Caco-2 (cell line): ENCODE measurements around the gene RCE1. TPM values are rescaled to one million over a fixed set of nuclear protein-coding genes. Genes with fewer than 3 reads are reported as not detected.

ENCODE experiments used
- BruUV-seq: library from RNA; stranded (reverse); fragments of 400-500 nt; replicated peaks from 2 replicates; lab custom pipeline; 2021; lab: Mats Ljungman, UMichigan
- CTCF ChIA-PET: fragments of 300-600 bp; sonication (Branson Sonifier 250); formaldehyde crosslinking; loops from one replicate; lab custom pipeline; 2022; ENCODE audit warnings: antibody characterized with exemption; lab: Charles Lee
- POLR2A ChIA-PET: fragments of 300-600 bp; sonication (Branson Sonifier 250); formaldehyde crosslinking; loops from one replicate; lab custom pipeline; 2022; ENCODE audit warnings: antibody characterized with exemption; lab: Charles Lee
- DNase-seq, 2 experiments: peaks; one replicate each; pipeline versions ENCODE4 v3.0.0 to v3.0.0-alpha.2; 2020 to 2022
- H3K27me3 ChIP-seq: replicated peaks from 2 replicates; pipeline ENCODE4 v1.6.0; 2011; ENCODE audit warnings: low read length; ENCODE audit not compliant: control insufficient read depth, insufficient read depth
- H3K36me3 ChIP-seq: 2 replicates; pipeline ENCODE4 v1.5.1; 2011; ENCODE audit warnings: low read length; ENCODE audit not compliant: control insufficient read depth, insufficient read depth
- H3K4me1 ChIP-seq: fragments of 250-450 bp; sonication (Bioruptor Pico); 2 replicates; pipeline ENCODE4 v1.5.1; 2020; ENCODE audit warnings: mild to moderate bottlenecking
- H3K4me3 ChIP-seq: 2 replicates; pipeline ENCODE4 v1.5.1; 2011; ENCODE audit warnings: low read depth, mild to moderate bottlenecking, control low read depth, low read length
- H3K9me3 ChIP-seq: fragments of 250-450 bp; sonication (Bioruptor Pico); 2 replicates; pipeline ENCODE4 v1.5.1; 2020; ENCODE audit warnings: mild to moderate bottlenecking, moderate library complexity
- H3K27ac Mint-ChIP-seq: one replicate; pipeline ENCODE4 v1.8.0; 2022; ENCODE audit warnings: mixed read lengths; ENCODE audit not compliant: unreplicated experiment
- H3K27me3 Mint-ChIP-seq: one replicate; pipeline ENCODE4 v1.8.0; 2022; ENCODE audit warnings: mixed read lengths; ENCODE audit not compliant: insufficient read depth, unreplicated experiment
- H3K36me3 Mint-ChIP-seq: one replicate; pipeline ENCODE4 v1.8.0; 2022; ENCODE audit warnings: mild to moderate bottlenecking, mixed read lengths; ENCODE audit not compliant: insufficient read depth, unreplicated experiment
- H3K4me1 Mint-ChIP-seq: one replicate; pipeline ENCODE4 v1.8.0; 2022; ENCODE audit warnings: low read depth, mixed read lengths; ENCODE audit not compliant: unreplicated experiment
- H3K4me3 Mint-ChIP-seq: one replicate; pipeline ENCODE4 v1.8.0; 2022; ENCODE audit warnings: mild to moderate bottlenecking, moderate library complexity, mixed read lengths; ENCODE audit not compliant: unreplicated experiment
- H3K9me3 Mint-ChIP-seq: one replicate; pipeline ENCODE4 v1.8.0; 2022; ENCODE audit warnings: mixed read lengths; ENCODE audit not compliant: unreplicated experiment
- intact Hi-C: fragments of 100-400 bp; cut with micrococcal nuclease; formaldehyde crosslinking; loops from one replicate; pipeline ENCODE4 v1.10.0; 2022; ENCODE audit not compliant: unreplicated experiment
- total RNA-seq: library from RNA; stranded (reverse); gene quantifications from 2 replicates; pipeline ENCODE4 v1.2.3, GENCODE V29; 2022
- TF ChIP-seq, protein P1 (sequence below), 2 experiments: fragments of 200-600 bp in 1 of 2; IDR thresholded peaks; 1 replicate in 1 of 2; 2 replicates in 1 of 2; pipeline versions ENCODE4 v1.5.1 to v1.8.0; 2011 to 2022; ENCODE audit warnings: antibody characterized with exemption in 1 of 2, control low read depth in 1 of 2, inconsistent platforms in 1 of 2, low read depth in 1 of 2, low read length in 1 of 2, mild to moderate bottlenecking in 1 of 2, moderate library complexity in 1 of 2; ENCODE audit not compliant: insufficient read depth in 1 of 2, severe bottlenecking in 1 of 2, unreplicated experiment in 1 of 2

RCE1 gene
- total RNA-seq, 1 experiment from 2014 or later: 60.7 TPM

DNA sequence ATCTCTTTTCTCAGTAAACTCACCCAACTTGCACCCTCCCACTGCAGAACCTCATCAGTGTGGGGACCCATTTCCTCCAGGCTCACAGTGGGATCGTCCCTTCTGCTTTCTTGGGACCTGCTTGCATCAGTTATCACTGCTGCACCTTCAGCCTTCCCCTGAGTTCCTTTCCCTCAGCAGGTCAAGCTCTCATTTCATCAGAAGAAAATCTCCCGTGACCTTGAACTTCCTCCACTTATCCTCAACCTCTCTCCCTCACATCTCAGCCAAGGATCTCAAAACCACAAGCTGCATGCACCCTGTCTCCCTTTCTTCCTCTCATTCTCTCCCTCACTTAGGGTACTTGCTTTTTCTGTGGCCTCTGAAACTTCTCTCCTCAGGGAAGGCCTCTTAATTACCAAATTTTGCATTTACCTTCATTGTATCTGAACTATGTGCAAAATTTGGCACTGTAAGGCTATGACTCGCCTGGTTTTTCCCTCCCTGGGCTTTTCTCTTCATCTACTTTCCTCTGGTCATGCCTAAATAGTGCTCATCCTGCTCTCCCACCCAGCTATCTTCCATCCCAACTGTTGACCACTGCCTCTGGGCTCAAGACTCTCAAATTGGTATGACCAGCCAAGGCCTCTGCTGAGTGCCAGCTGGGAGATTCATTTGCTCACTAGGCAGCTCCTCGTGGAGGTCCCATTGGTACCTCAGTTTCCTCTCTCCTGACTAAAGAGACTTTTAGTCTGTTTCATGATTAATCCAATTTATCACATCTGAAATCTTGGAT is 2.7 kb upstream of the RCE1 start:
- DNase-seq: no peak
- Mint-ChIP-seq H3K36me3 (peaks cover 53% of the 10 kb centered on the region), H3K9me3 (no peaks in the 10 kb centered on the region), H3K27ac (no peak overlapping the region), H3K4me3 (no peak overlapping the region), H3K4me1 (peaks cover 13% of the 10 kb centered on the region), H3K27me3 (no peaks in the 10 kb centered on the region)
- no TSS peak for BruUV-seq
- CTCF ChIA-PET: no interaction called here
- intact Hi-C loops: no loop called here
- Histone ChIP-seq H3K36me3 (peaks cover 9% of the 10 kb centered on the region; the same call in 1 of the 2 replicates), H3K27me3 (no peaks in the 10 kb centered on the region), H3K4me3 (no peak overlapping the region), H3K9me3 (no peaks in the 10 kb centered on the region), H3K4me1 (peaks cover 6% of the 10 kb centered on the region)
- POLR2A ChIA-PET: no interaction called here
- TF ChIP-seq, protein P1, sequence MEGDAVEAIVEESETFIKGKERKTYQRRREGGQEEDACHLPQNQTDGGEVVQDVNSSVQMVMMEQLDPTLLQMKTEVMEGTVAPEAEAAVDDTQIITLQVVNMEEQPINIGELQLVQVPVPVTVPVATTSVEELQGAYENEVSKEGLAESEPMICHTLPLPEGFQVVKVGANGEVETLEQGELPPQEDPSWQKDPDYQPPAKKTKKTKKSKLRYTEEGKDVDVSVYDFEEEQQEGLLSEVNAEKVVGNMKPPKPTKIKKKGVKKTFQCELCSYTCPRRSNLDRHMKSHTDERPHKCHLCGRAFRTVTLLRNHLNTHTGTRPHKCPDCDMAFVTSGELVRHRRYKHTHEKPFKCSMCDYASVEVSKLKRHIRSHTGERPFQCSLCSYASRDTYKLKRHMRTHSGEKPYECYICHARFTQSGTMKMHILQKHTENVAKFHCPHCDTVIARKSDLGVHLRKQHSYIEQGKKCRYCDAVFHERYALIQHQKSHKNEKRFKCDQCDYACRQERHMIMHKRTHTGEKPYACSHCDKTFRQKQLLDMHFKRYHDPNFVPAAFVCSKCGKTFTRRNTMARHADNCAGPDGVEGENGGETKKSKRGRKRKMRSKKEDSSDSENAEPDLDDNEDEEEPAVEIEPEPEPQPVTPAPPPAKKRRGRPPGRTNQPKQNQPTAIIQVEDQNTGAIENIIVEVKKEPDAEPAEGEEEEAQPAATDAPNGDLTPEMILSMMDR (IDR thresholded peaks at IDR 0.05; ENCODE audit: insufficient read depth in 1 of 2, low read depth in 1 of 2, low read length in 1 of 2, severe bottlenecking in 1 of 2, unreplicated experiment in 1 of 2): no peak

DNA sequence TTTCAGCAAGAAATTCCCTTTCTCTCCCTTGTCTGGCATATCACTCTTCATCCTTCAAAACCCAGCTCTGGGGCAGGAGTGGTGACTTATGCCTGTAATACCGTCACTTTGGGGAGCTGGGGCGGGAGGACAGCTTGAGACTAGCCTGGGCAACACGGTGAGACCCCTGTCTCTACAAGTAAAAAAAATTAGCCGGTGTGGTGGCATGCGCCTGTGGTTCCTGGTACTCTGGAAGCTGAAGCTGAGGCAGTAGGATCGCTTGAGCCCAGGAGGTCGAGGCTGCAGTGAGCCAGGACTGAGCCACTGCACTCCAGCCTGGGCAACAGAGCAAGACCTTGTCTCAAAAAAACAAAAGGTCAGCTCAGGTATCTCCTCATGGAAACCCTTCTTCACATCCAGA is 1.4 kb upstream of the RCE1 start:
- ChIA-PET CTCF (interaction anchor here (1.0 to 1.8 kb wide), 6 partner anchors 7 to 164 kb away, joined by 3 to 8 read pairs (median 4); partner anchors contain the start of gene RBM4B), POLR2A (interaction anchor here (0.8 to 3.3 kb wide), 6 partner anchors 8 to 296 kb away, joined by 3 to 45 read pairs (median 6); partner anchors contain the start of gene ZDHHC24)
- BruUV-seq: no TSS peak
- H3K36me3 ChIP-seq: peaks cover 10% of the 10 kb centered on the region
- H3K4me3 Mint-ChIP-seq: peak overlapping the region; percentile 83
- H3K27me3 ChIP-seq: no peaks in the 10 kb centered on the region
- no peaks in the 10 kb centered on the region for H3K9me3 Mint-ChIP-seq
- no peaks in the 10 kb centered on the region for H3K9me3 ChIP-seq
- intact Hi-C loops: loop anchor here (2.0 kb wide), 1 partner anchor 135 kb away; no protein-coding TSS in a partner anchor
- H3K36me3 Mint-ChIP-seq: peaks cover 67% of the 10 kb centered on the region
- H3K4me1 Mint-ChIP-seq: peaks cover 13% of the 10 kb centered on the region
- TF ChIP-seq, protein P1 (IDR thresholded peaks at IDR 0.05; ENCODE audit: insufficient read depth in 1 of 2, low read depth in 1 of 2, low read length in 1 of 2, severe bottlenecking in 1 of 2, unreplicated experiment in 1 of 2): no peak
- peak overlapping the region; percentile 89 for H3K4me3 ChIP-seq
- H3K27me3 Mint-ChIP-seq: no peaks in the 10 kb centered on the region
- peaks cover 6% of the 10 kb centered on the region for H3K4me1 ChIP-seq
- peak in 1 of 2 experiments; percentile 38 for DNase-seq
- H3K27ac Mint-ChIP-seq: peak overlapping the region; percentile 85

DNA sequence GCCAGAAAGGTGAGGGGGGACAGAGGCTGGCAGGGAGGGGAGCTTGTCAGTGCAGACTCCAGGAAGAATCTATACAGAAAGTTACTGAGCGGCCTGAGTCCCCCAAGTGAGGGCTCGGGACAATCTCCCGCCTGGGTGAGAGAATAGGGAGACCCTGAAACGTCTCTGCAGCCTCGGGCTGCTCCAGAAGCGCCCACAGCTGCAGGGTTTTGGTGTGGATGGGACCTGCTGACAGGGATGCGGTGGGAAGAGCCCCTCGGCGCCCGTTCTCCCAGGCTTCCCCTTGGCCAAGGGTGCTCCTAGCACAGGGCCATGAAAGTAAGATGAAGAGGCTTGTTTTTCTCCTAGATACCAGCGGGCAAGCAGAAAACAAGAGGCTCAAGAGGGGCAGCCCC is 743 bp upstream of the RCE1 start:
- Mint-ChIP-seq H3K4me3 (peak overlapping the region; percentile 83), H3K4me1 (peaks cover 13% of the 10 kb centered on the region), H3K9me3 (no peaks in the 10 kb centered on the region), H3K27me3 (no peaks in the 10 kb centered on the region), H3K36me3 (peaks cover 69% of the 10 kb centered on the region), H3K27ac (peak overlapping the region; percentile 85)
- POLR2A ChIA-PET: interaction anchor here (0.5 to 3.3 kb wide), 9 partner anchors 8 to 363 kb away, joined by 3 to 45 read pairs (median 6); partner anchors contain the start of genes DPP3 and ZDHHC24
- BruUV-seq: no TSS peak
- Histone ChIP-seq H3K9me3 (no peaks in the 10 kb centered on the region), H3K27me3 (no peaks in the 10 kb centered on the region), H3K4me1 (peaks cover 6% of the 10 kb centered on the region), H3K4me3 (peak overlapping the region; percentile 89), H3K36me3 (peaks cover 10% of the 10 kb centered on the region)
- CTCF ChIA-PET: interaction anchor here (0.6 to 1.8 kb wide), 9 partner anchors 8 to 580 kb away, joined by 3 to 8 read pairs (median 3); partner anchors contain the start of gene RBM4B
- DNase-seq: peak in 1 of 2 experiments; percentile 50
- TF ChIP-seq, protein P1 (IDR thresholded peaks at IDR 0.05; ENCODE audit: insufficient read depth in 1 of 2, low read depth in 1 of 2, low read length in 1 of 2, severe bottlenecking in 1 of 2, unreplicated experiment in 1 of 2): no peak
- intact Hi-C loops: loop anchor here (2.0 kb wide), 1 partner anchor 134 kb away; no protein-coding TSS in a partner anchor
